ENCODE measurements around the gene NDUFB10.
A peak's percentile ranks its signal among the peaks of the same experiment; 100 is the strongest.
"Not testable (repeated sequence)": the region's sequence is repeated elsewhere in the genome, so short reads cannot be mapped to it uniquely, and the experiment has no call there.

NDUFB10 gene

DNA sequence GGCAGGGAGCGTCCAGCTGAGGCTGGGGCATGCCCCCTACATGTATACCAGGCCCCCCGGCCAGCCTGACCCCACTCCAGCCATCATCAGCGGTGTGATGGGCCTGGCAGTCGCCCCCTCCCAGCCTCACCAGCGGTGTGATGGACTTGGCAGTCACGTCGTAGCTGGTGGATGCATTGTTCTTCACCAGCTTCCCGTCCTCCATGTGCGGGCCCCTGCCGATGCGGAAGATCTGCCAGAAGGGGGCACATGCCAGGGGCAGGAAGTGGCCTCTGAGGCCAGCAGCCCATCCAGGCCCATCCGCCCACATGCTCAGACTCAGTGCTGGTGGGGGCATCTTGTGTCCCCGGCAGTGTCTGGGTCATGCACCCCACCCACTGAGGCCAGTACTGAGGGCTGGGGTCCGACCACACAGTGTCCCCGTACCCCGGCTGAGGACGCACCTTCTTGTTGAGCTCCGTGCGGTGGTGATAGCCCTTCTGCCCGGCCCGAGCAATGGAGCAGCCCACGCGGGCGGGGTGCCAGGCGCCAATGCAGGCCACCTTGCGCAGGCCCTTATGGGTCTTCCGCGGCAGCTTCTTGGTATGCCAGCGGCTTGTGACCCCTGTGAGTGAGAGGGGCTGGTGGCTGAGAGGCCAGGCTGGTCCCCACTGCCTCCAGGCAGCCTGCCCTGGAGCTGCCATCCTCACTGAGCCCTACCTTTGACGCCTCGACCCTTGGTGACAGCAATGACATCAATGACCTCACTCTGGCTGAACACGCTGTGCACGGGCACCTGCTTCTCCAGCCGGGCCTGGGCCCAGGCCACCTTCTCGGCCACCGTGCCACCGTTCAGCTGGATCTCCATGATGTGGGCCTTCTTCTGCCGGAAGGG is 12.6 kb upstream of the NDUFB10 start:
- DNase-seq: no peak

DNA sequence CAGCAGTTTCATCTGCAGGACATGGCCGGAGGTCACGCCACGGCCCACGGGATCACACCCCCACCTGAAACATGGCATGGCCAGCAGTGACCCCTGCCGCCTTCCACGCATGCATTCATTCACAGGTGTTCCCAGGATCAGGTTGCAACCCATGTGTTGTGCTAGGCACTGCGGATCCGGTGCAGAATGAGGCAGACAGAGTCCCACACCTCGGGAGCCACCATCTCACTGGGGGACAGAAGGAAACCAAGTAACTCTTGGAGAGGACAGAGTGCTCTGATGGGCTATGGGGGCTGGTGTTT is 12.0 kb upstream of the NDUFB10 start:
- no peak for DNase-seq

- DNase-seq: no peak
These were observed 9.8 kb upstream of the NDUFB10 start for GRCh38 chr16:1949507-1949906.

- no peak for DNase-seq
These were observed 9.3 kb upstream of the NDUFB10 start for GRCh38 chr16:1950047-1950446.

GRCh38 chr16:1950559-1950958 is 8.8 kb upstream of the NDUFB10 start:
- DNase-seq: no peak

DNA sequence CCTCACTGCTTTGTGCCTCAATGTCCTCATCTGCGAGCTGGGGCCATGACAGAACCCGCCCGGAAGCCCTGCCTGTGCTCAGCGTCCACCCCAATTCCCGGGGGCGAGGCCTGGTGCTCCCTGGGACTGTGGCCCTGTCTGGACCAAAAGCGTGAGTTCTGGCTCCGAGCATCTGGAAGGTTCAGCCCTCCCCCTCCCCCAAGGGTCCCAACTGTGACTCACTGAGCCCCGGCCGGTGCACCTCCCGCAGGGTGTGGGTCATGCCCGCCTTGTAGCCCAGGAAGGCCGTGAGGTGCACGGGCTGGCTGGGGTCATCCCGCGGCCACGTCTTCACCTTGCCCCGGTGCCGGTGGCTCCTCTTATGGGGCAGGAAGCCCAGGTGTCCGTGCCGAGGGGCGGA is 5.6 kb upstream of the NDUFB10 start:
- no peak for DNase-seq

- DNase-seq: not testable (repeated sequence)
These were observed 1.8 kb upstream of the NDUFB10 start for GRCh38 chr16:1957434-1958142.

- DNase-seq: not testable (repeated sequence)
These were observed 1.2 kb upstream of the NDUFB10 start for GRCh38 chr16:1958143-1958491.

- DNase-seq: no peak
These were observed 546 bp upstream of the NDUFB10 start for GRCh38 chr16:1958715-1959268.

GRCh38 chr16:1960665-1961630 is 1.6 kb downstream of the NDUFB10 start:
- no peak for DNase-seq

- no peak for DNase-seq
These were observed 2.3 kb downstream of the NDUFB10 start for GRCh38 chr16:1961651-1962067.

DNA sequence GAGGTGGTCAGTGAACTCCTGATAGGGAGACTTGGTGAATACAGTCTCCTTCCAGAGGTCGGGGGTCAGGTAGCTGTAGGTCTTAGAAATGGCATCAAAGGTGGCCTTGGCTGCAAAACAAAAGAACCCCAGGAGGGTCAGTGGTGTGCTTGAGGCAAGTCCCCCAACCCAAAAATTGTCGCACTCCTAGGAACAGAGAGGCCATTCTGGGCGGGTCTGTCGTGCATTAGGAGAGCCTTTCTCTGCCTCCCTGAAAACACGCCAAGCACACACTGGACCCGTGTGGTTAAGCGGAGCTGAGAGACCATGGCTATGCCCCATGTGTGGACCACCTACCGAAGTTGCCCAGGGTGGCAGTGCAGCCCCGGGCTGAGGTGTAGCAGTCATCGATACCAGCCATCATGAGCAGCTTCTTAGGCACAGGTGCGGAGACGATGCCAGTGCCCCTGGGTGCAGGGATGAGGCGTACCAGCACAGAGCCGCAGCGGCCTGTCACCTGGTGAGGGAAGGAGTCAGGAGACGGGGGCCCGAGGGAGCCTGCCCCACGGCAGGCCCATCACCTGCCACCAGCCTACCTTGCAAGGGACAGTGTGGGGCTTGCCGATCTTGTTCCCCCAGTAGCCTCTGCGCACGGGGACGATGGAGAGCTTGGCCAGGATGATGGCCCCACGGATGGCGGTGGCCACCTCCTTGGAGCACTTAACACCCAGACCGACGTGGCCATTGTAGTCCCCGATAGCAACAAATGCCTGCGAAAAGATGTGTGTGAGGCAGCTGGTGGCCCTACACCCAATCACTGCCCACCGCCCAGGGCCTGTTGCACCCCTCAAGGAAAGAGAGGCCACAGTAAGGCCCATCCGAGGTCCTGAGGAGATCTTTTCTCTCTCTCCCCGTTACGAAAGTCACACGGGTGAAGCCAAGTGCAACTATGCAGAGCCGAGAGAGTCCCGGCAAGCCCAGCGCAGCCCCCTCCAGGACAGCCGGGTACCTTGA is 3.1 kb downstream of the NDUFB10 start:
- DNase-seq: not testable (repeated sequence)

DNA sequence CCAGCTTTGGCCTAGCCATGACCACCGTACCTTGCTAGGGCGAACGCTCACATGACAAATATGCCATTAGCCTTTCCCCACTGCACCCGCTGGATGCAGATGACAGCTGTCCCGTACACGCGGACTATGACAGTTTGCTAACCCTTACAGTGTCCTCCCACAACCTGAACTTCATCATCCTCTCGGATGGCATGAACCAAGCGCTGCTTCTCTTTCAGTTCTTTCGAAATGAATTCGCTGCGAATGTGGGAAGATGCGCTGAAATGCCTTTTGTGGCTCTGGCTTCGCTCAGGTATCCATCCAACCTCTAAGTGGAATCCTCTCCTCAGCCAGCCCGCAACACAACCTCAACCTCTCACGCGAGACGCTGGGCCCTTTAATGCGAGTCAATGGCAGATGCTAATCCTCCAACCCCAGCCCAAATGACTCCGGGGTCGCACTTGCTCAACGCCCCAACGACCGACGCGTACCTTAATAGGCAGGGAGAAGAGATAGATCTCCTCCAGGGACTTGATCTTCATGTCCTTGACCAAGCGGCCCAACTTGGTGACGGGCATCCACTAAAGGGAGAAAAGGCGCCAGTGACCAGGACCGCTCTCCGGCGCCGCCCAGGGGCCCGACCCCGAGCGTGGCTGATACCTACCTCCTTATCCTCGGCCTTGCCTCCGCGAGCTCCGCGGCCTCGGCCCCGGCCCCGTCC is 4.6 kb downstream of the NDUFB10 start:
- DNase-seq: peak in 3 of 14 donors; percentile 55 to 65 (median 56)

GRCh38 chr16:1964506-1965395 is 5.4 kb downstream of the NDUFB10 start, which contains the start of gene RPS2:
RPS2 (minus strand) TSS chr16:1964826; CDS start chr16:1964625, 201 bp downstream.
- peak; percentile 79 to 99 (median 94) for DNase-seq

- DNase-seq: peak in 1 of 14 donors; percentile 53
These were observed 6.2 kb downstream of the NDUFB10 start for GRCh38 chr16:1965396-1966001.

GRCh38 chr16:1966460-1966859 is 7.1 kb downstream of the NDUFB10 start, which contains the start of gene RNF151:
RNF151 (plus strand) TSS chr16:1966856; CDS start chr16:1966882, 26 bp downstream.
- no peak for DNase-seq

GRCh38 chr16:1968146-1968953 is 9.0 kb downstream of the NDUFB10 start:
- no peak for DNase-seq
